ENCODE results near the gene COL8A1. TPM values are rescaled to one million over a fixed set of nuclear protein-coding genes. Genes with fewer than 3 reads are reported as not detected.

The COL8A1 gene
- total RNA-seq, 1 donor from 2014 or later: 3.9 TPM

DNA sequence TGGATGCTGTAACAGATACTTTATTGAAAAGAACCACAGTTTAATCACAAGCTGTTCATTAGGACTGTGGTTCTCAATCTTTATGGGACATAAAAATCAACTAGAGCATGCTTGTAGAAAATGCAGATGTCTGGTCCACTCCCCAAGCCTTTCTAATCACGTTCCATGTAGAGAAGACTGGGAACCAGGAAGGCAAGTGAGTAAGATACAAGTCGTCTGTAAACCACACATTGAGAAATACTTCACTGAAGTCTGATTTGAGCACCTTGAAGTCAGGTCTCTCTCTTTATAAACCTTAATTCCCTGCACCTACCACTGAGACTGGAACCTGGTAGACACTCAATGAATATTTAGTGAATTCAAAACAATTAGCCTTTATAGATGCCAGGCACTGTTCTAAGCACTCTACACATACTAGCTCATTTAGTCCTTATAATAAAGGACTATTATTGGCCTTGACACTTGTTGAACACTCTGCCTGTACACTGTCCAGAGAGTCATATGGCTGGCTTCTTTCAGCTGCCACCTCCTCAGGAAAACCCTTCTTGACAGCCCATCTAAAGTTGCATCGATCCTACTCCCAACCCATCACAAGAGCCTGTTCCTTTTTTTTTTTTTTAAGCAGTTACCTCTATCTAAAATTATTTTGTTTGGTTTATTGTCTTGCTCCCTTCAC, 120.2 kb downstream of the COL8A1 start:
- DNase-seq (ENCODE audit: low read depth): peak; percentile 29
- no peak for TF ChIP-seq CTCF (IDR thresholded peaks at IDR 0.05; ENCODE audit: insufficient read depth, low read length, severe bottlenecking)
- no peak for FAIRE-seq
- H3K4me3 ChIP-seq (ENCODE audit: low read depth, low read length): no peak overlapping the region
- no peaks in the 10 kb centered on the region for H3K36me3 ChIP-seq (ENCODE audit: control insufficient read depth, insufficient read depth, low read length)
- no peaks in the 10 kb centered on the region for H3K27me3 ChIP-seq (ENCODE audit: control insufficient read depth, insufficient read depth, low read length)

DNA sequence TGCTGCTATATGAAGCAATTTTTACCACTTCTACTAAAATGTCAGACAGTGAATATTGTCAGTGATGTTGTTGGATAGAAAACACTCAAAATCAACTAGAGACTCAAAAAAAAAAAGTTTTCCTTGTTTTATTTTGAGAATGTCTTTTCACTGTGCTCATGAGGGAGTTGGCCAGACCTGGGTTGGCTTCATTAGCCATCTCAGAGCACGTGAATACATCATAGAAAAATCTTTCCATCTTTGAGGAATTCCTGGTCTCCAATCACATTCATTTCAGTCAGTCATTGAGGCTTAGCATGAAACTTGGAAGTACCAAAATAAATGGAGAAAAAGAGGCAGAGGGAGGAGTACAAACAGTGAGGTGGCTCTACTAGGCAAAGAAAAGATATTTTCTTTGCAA, 121.6 kb downstream of the COL8A1 start:
- no peaks in the 10 kb centered on the region for H3K36me3 ChIP-seq (ENCODE audit: control insufficient read depth, insufficient read depth, low read length)
- no peak for TF ChIP-seq CTCF (IDR thresholded peaks at IDR 0.05; ENCODE audit: insufficient read depth, low read length, severe bottlenecking)
- H3K4me3 ChIP-seq (ENCODE audit: low read depth, low read length): no peak overlapping the region
- DNase-seq (ENCODE audit: low read depth) (no peak), FAIRE-seq (no peak)
- no peaks in the 10 kb centered on the region for H3K27me3 ChIP-seq (ENCODE audit: control insufficient read depth, insufficient read depth, low read length)

- Histone ChIP-seq H3K36me3 (ENCODE audit: control insufficient read depth, insufficient read depth, low read length) (no peaks in the 10 kb centered on the region), H3K4me3 (ENCODE audit: low read depth, low read length) (no peak overlapping the region), H3K27me3 (ENCODE audit: control insufficient read depth, insufficient read depth, low read length) (no peaks in the 10 kb centered on the region)
- no peak for DNase-seq (ENCODE audit: low read depth)
- TF ChIP-seq CTCF (IDR thresholded peaks at IDR 0.05; ENCODE audit: insufficient read depth, low read length, severe bottlenecking): no peak
- no peak for FAIRE-seq
Observed at GRCh38 chr3:99760629-99761028, 122.2 kb downstream of the COL8A1 start.

DNA sequence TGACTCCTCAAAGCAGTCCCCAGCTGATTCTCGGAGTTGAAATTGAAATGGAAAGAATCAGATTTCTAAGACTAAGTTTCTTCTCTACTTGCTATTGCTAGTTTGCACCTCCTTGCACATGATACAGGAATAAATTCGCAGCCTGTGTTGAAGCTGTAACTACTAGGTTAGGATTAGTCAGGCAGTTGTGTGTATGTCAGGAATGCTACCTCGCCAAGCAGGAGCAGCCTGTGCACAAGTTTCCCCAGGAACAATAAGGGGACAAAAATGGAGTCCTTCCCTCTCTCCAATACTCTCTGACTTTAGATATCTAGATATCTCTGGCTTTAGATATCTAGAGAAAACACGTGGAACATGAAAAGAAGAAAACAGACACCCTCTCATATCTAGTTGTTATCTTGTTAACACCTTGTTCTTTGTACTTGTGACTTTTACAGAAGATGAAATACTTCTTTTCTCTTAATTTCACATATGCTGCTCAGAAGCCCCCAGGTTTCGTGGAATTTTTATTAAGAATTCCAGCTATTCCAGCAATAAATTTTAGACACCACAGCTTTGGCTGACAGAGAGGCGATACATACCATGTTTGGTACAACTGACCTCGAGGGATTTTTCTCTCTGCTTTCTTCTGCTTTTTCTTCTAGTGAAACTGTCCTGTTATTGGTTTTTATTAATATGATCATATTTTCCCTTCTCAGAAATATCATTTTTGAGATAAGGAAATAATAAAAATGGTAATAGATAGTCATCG, 123.2 kb downstream of the COL8A1 start:
- FAIRE-seq (no peak), DNase-seq (ENCODE audit: low read depth) (no peak)
- no peaks in the 10 kb centered on the region for H3K27me3 ChIP-seq (ENCODE audit: control insufficient read depth, insufficient read depth, low read length)
- no peaks in the 10 kb centered on the region for H3K36me3 ChIP-seq (ENCODE audit: control insufficient read depth, insufficient read depth, low read length)
- TF ChIP-seq CTCF (IDR thresholded peaks at IDR 0.05; ENCODE audit: insufficient read depth, low read length, severe bottlenecking): no peak
- H3K4me3 ChIP-seq (ENCODE audit: low read depth, low read length): no peak overlapping the region

- Histone ChIP-seq H3K4me3 (ENCODE audit: low read depth, low read length) (no peak overlapping the region), H3K36me3 (ENCODE audit: control insufficient read depth, insufficient read depth, low read length) (no peaks in the 10 kb centered on the region), H3K27me3 (ENCODE audit: control insufficient read depth, insufficient read depth, low read length) (no peaks in the 10 kb centered on the region)
- no peak for DNase-seq (ENCODE audit: low read depth)
- TF ChIP-seq CTCF (IDR thresholded peaks at IDR 0.05; ENCODE audit: insufficient read depth, low read length, severe bottlenecking): no peak
- FAIRE-seq: no peak
Observed at GRCh38 chr3:99762901-99763300, 124.5 kb downstream of the COL8A1 start.
